PC-9 (cell line): ENCODE results near the gene ARL3.

Source experiments
- CTCF ChIP-seq: fragments of 200-600 bp; sonication (generic); conservative IDR thresholded peaks from 2 replicates; pipeline ENCODE4 v1.6.1; 2017; ENCODE audit warnings: mixed run types, antibody characterized with exemption, mild to moderate bottlenecking, moderate library complexity
- EZH2 ChIP-seq: fragments of 200-600 bp; sonication (generic); IDR thresholded peaks from 2 replicates; pipeline ENCODE4 v1.8.0; 2017; ENCODE audit warnings: antibody characterized with exemption, low read depth

GRCh38 chr10:102627291-102627735 lies 86.9 kb downstream of the ARL3 start:
- TF ChIP-seq CTCF (no peak), EZH2 (no peak)
